Sigmoid colon (tissue), 7 donors: Measurements from ENCODE around the gene CYSLTR2. TPM values are rescaled to one million over a fixed set of nuclear protein-coding genes. Genes with fewer than 3 reads are reported as not detected.

ENCODE experiments used
- DNase-seq: peaks from one replicate; pipeline ENCODE4 v3.0.0-alpha.2; 2019
- H3K27ac ChIP-seq, 4 donors: fragments of 200-600 bp; sonication (generic); one replicate each; pipeline ENCODE4 v1.5.1; 2016 to 2019; ENCODE audit warnings: mild to moderate bottlenecking in 1 of 4
- H3K27me3 ChIP-seq, 3 donors: fragments of 200-600 bp; sonication (generic); one replicate each; pipeline ENCODE4 v1.5.1; 2019; ENCODE audit warnings: mild to moderate bottlenecking in 1 of 3
- H3K36me3 ChIP-seq, 4 donors: fragments of 200-600 bp; sonication (generic); one replicate each; pipeline ENCODE4 v1.5.1; 2016 to 2019
- H3K4me1 ChIP-seq, 4 donors: fragments of 200-600 bp; sonication (generic); one replicate each; pipeline ENCODE4 v1.5.1; 2017 to 2019
- H3K4me3 ChIP-seq, 4 donors: fragments of 200-600 bp; sonication (generic); one replicate each; pipeline ENCODE4 v1.5.1; 2017 to 2019; ENCODE audit warnings: mild to moderate bottlenecking in 2 of 4, moderate library complexity in 1 of 4
- H3K9me3 ChIP-seq, 4 donors: fragments of 200-600 bp in 3 of 4; sonication (generic) in 3 of 4; one replicate each; pipeline versions ENCODE4 v1.5.1 to v1.6.1; 2013 to 2019
- CTCF ChIP-seq, 4 experiments: fragments of 450-650 bp in 3 of 4; fragments of 200-600 bp in 1 of 4; IDR thresholded peaks; one replicate each; pipeline ENCODE4 v1.5.1; 2016 to 2019; ENCODE audit warnings: antibody characterized with exemption in 4 of 4, mild to moderate bottlenecking in 3 of 4, moderate library complexity in 2 of 4
- EP300 ChIP-seq, 4 donors: sonication (generic); formaldehyde crosslinking; IDR thresholded peaks; one replicate each; pipeline ENCODE4 v1.6.1; 2017; ENCODE audit warnings: antibody characterized with exemption in 4 of 4
- POLR2A ChIP-seq, 2 donors: fragments of 450-650 bp; IDR thresholded peaks; one replicate each; pipeline ENCODE4 v1.6.1; 2016; ENCODE audit warnings: antibody characterized with exemption in 2 of 2, mild to moderate bottlenecking in 2 of 2, moderate library complexity in 2 of 2
- POLR2AphosphoS5 ChIP-seq, 4 donors: sonication (generic); formaldehyde crosslinking; IDR thresholded peaks; one replicate each; pipeline ENCODE4 v1.6.1; 2017; ENCODE audit warnings: antibody characterized with exemption in 4 of 4
- WGBS, 2 donors: extraction: QIAGEN DNeasy Blood & Tissue Kit; methylation state at CpG; one replicate each; pipeline ENCODE4 v1.1.7; 2013; 5-methylcytosine and 5-hydroxymethylcytosine counted together
- intact Hi-C: fragments of 100-400 bp; cut with DNase I; formaldehyde crosslinking; loops from one replicate; pipeline ENCODE4 v1.15.1; 2023
- polyA plus RNA-seq, 3 donors: library from polyadenylated mRNA; stranded (reverse); fragments of 200-250 nt; gene quantifications; one replicate each; pipeline ENCODE4 v1.2.3, GENCODE V29; 2013
- total RNA-seq, 4 donors: library from RNA; depleted of rRNA; stranded (reverse); fragments of >200 nt; gene quantifications; one replicate each; pipeline ENCODE4 v1.1.0, GENCODE V29; 2016
- donor health status: healthy with polysubstance abuse.
- donor health status: Bipolar disorder and iron deficiency.
- donor health status: healthy.

The CYSLTR2 gene
- total and polyA plus RNA-seq, 7 donors: 0.28 to 2.0 (median 0.91) TPM; not detected in 1

- TF ChIP-seq CTCF (IDR thresholded peaks at IDR 0.05) (no peak), POLR2AphosphoS5 (IDR thresholded peaks at IDR 0.05) (no peak)
- Histone ChIP-seq H3K27ac (no peak overlapping the region), H3K27me3 (no peaks in the 10 kb centered on the region), H3K36me3 (no peaks in the 10 kb centered on the region), H3K4me1 (peaks cover 0 to 15% (median 10%) of the 10 kb centered on the region in 4 donors), H3K9me3 (peaks cover 0 to 2% (median 0%) of the 10 kb centered on the region in 4 donors), H3K4me3 (no peak overlapping the region)
- intact Hi-C loops: no loop called here
- 19 to 58% methylated on average over 4 of the region's 4 CpGs for WGBS, 2 donors
- DNase-seq: no peak
These were observed 24.5 kb upstream of the CYSLTR2 start for GRCh38 chr13:48629277-48629676.

GRCh38 chr13:48630291-48630690 is 23.4 kb upstream of the CYSLTR2 start:
- Histone ChIP-seq H3K4me1 (peaks cover 0 to 15% (median 10%) of the 10 kb centered on the region in 4 donors), H3K4me3 (no peak overlapping the region), H3K9me3 (peaks cover 0 to 2% (median 0%) of the 10 kb centered on the region in 4 donors), H3K36me3 (no peaks in the 10 kb centered on the region), H3K27ac (no peak overlapping the region), H3K27me3 (no peaks in the 10 kb centered on the region)
- no peak for DNase-seq
- 94 to 99% methylated on average over 1 of the region's 1 CpG for WGBS, 2 donors
- intact Hi-C loops: no loop called here
- TF ChIP-seq EP300 (IDR thresholded peaks at IDR 0.05) (no peak), CTCF (IDR thresholded peaks at IDR 0.05) (no peak), POLR2A (IDR thresholded peaks at IDR 0.05) (no peak), POLR2AphosphoS5 (IDR thresholded peaks at IDR 0.05) (no peak)

GRCh38 chr13:48630773-48631172 is 23.0 kb upstream of the CYSLTR2 start:
- Histone ChIP-seq H3K27me3 (no peaks in the 10 kb centered on the region), H3K9me3 (peaks cover 0 to 2% (median 0%) of the 10 kb centered on the region in 4 donors), H3K4me1 (peaks cover 0 to 15% (median 10%) of the 10 kb centered on the region in 4 donors), H3K27ac (peak overlapping the region in 1 of 4 donors; percentile 42), H3K36me3 (no peaks in the 10 kb centered on the region), H3K4me3 (no peak overlapping the region)
- intact Hi-C loops: no loop called here
- DNase-seq: no peak
- TF ChIP-seq POLR2AphosphoS5 (IDR thresholded peaks at IDR 0.05) (no peak), POLR2A (IDR thresholded peaks at IDR 0.05) (no peak), EP300 (IDR thresholded peaks at IDR 0.05) (no peak), CTCF (IDR thresholded peaks at IDR 0.05) (no peak)
- WGBS, 2 donors: 90 to 94% methylated on average over 4 of the region's 4 CpGs

GRCh38 chr13:48631441-48631840 is 22.3 kb upstream of the CYSLTR2 start:
- TF ChIP-seq EP300 (IDR thresholded peaks at IDR 0.05): no peak
- no peak for TF ChIP-seq POLR2A (IDR thresholded peaks at IDR 0.05)
- no peak for TF ChIP-seq POLR2AphosphoS5 (IDR thresholded peaks at IDR 0.05)
- TF ChIP-seq CTCF (IDR thresholded peaks at IDR 0.05): no peak
- H3K36me3 ChIP-seq: no peaks in the 10 kb centered on the region
- DNase-seq: no peak
- no peaks in the 10 kb centered on the region for H3K27me3 ChIP-seq
- H3K4me3 ChIP-seq: no peak overlapping the region
- WGBS, 2 donors: 81 to 83% methylated on average over 1 of the region's 1 CpG
- intact Hi-C loops: no loop called here
- peaks cover 0 to 2% (median 0%) of the 10 kb centered on the region in 4 donors for H3K9me3 ChIP-seq
- H3K4me1 ChIP-seq: peaks cover 0 to 15% (median 10%) of the 10 kb centered on the region in 4 donors
- peak overlapping the region in 2 of 4 donors; percentile 23 to 42 for H3K27ac ChIP-seq

- DNase-seq: no peak
- 84 to 86% methylated on average over 3 of the region's 3 CpGs for WGBS, 2 donors
- H3K36me3 ChIP-seq: no peaks in the 10 kb centered on the region
- peaks cover 0 to 15% (median 10%) of the 10 kb centered on the region in 4 donors for H3K4me1 ChIP-seq
- peaks cover 0 to 2% (median 0%) of the 10 kb centered on the region in 4 donors for H3K9me3 ChIP-seq
- TF ChIP-seq EP300 (IDR thresholded peaks at IDR 0.05) (no peak), CTCF (IDR thresholded peaks at IDR 0.05) (no peak), POLR2AphosphoS5 (IDR thresholded peaks at IDR 0.05) (no peak), POLR2A (IDR thresholded peaks at IDR 0.05) (no peak)
- H3K27me3 ChIP-seq: no peaks in the 10 kb centered on the region
- intact Hi-C loops: no loop called here
- no peak overlapping the region for H3K4me3 ChIP-seq
- H3K27ac ChIP-seq: no peak overlapping the region
These were observed 20.0 kb upstream of the CYSLTR2 start for GRCh38 chr13:48633700-48634099.
